Inferior parietal cortex (tissue), 1 donor: ENCODE data around the gene EIF5A.
A peak's percentile ranks its signal among the peaks of the same experiment; 100 is the strongest.

Source experiments
- DNase-seq: peaks from one replicate; pipeline ENCODE4 v3.0.0-alpha.2; 2016; ENCODE audit errors: extremely low spot score

The EIF5A gene

GRCh38 chr17:7285679-7286078, 21.7 kb upstream of the EIF5A start:
- DNase-seq, result no peak

DNA sequence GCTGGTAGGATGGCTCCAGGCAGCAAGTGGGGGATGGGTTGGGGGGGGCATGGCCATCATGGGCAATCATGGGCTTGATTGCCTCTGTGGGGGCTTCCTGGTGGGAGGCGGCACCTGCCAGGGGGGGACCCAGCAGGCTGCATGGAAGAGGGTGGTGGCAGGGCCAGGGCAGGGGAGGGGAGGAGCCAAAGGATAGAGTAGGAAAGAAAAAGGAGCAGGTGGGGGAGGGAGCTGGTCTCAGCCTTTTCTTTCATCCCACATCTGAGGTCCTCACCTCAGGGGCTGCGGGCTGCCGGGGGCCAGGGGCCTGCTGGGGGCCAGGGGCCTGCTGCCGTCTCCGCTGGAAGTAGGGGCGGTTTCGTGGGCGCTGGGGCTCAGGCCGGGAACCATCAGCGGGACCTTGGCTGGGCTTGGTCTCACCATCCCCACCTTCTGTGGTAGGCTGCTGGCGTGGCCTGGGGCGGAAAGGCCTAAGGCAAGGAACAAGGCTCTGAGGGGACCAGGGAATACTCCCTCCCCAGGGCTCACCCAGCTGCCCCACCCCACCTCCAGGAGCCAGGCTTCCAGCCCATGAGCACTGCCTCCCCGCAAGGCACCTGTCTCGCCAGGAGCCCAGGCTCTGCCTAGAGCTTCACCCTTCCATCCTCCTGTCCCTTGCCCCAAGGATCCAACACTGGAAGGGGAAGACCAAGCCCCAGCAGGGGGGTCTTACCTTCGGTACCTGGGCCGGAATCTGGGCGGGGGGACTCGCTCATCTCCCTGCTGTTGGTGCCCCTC, 18.0 kb upstream of the EIF5A start:
- no peak for DNase-seq

DNA sequence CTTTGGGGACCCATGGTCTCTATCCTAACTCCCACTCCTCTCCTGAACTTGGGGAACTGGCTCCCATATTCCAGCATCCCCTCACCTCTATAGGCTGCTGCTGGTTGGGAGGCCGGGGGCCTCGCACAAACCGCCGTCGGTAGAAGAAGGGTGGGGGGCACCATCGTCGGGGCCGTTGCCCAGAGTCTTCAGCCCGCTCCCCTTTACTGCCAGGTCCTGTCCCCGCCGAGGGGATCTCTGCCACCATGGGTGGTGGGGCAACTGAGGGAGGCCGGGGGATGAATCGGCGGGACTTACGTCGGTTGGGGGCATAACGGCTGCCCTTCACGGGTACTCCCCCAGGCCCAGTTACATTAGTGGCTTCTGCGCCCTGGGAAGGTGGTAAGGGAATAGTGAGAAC, 17.3 kb upstream of the EIF5A start:
- no peak for DNase-seq

DNA sequence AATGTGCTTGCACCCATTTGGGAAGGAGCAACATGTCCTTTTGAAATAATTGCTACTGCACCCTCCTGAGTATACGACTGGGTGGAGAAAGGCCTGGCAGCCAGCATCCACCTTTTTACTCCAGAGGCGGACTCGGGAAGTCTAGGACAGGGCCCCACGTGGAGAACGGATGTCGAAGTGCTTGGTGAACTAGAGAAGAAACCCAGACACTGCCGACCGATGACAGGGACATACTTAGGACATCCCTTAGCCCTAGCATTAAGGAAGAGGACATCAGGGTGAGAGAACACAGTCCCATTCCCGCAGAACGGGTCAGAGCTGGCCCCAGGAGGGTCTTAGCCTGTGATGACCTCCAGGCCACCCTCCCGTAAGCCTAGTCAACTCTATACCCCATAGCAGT, 16.7 kb upstream of the EIF5A start:
- DNase-seq, result no peak

GRCh38 chr17:7292194-7292593, 15.2 kb upstream of the EIF5A start:
- no peak for DNase-seq

DNA sequence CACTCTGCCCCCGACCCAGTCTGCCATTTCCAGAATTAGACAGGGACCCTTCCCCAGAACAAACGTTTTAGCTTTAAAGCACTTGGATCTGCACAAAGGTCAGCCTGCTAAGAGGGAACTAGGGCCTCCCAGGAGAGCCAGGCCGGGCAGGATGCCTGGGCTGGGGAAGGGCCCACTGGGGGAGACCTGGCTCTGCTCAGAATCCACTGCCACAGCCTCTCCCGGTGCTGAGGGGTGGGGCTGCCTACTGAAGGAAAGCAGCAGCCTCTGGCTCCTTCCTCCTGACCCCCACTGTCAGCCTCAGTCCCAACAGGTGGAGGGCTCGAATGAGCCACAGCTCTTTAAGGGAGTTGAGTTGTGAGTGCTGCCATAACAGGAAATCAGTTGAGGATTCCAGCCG, 14.7 kb upstream of the EIF5A start:
- no peak for DNase-seq

- DNase-seq, result no peak
These were observed 14.3 kb upstream of the EIF5A start for GRCh38 chr17:7293159-7293558.

DNA sequence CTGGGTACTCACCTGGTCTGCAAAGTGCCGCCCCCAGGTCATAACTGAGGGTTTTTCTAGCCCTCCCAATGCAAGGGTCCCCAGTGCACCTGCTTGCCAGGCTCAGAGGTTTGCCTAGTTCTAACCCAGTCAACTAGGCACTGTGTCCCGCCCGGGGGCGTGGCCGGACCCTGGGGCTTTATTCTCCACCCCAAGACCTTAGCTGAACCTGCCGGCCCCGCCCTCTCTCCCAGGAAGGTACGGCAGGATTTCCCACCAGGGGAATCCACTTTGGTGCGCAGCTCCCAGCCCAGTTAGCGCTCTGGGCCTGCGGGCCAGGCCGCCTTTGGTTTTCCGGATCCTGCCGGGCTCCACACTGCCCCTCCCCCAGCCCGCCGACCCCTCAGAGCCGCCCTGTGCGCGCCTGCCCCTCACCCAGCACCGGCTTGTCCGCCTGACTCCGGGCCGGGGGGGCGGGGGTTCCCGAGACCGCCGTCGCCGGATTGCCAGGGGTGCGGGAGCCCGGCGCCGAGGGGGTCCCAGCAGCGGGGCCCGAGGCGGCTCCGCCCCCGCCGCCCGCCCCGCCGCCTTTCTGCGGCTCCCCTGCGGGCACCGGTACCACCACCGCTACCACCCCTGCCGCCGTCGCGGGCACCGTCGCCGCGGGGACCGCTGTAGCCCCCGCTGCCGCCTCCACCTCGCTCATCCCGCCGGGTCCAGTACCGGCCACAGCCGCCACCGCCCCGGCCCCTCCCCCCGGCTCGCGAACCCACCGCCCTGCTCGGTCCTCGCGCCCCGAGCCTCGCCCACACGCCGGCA, 13.4 kb upstream of the EIF5A start:
- DNase-seq, result no peak

GRCh38 chr17:7294614-7295153, 12.7 kb upstream of the EIF5A start, which contains the start of gene YBX2:
Gene YBX2, minus strand, starts transcription at chr17:7294639. Its CDS starts 139 bp downstream, at chr17:7294500.
- no peak for DNase-seq

DNA sequence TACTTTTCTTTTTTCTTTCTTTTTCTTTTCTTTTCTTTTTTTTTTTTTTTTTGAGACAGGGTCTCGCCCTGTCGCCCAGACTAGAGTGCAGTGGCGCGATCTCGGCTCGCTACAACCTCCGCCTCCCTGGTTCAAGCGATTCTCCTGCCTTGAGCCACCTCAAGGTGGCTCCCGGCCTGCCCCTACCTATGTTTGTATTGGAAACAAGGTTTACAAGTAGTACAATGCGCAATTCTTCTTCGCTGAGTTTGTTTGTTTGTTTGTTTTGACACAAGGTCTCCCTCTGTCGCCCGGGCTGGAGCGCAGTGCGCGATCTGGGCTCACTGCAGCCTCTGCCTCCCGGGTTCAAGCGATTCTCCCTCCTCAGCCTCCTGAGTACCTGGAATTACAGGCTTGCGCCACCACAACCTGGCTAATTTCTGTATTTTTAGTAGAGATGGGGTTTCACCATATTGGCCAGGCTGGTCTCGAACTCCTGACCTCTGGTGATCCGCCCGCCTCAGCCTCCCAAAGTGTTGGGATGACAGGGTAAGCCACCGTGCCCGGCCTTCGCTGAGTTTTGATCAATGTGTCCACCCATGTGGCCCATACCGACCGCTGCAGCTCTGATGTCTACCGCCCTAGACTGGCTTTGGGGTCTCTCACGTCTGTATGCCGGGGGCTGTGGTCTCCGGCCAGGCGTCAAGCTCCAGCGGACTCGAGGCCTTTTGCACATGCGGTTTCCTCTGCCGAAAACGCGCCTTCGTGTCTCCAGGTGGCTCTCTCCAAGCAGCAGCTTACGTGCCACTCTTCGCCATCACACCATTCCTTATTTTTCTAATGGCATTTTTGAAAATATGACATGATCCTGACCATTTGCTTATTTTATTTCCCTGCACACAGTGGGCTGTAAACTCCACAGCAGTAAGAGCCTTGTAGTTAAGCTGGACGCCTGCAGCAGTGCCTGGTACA, 11.9 kb upstream of the EIF5A start:
- no peak for DNase-seq

DNA sequence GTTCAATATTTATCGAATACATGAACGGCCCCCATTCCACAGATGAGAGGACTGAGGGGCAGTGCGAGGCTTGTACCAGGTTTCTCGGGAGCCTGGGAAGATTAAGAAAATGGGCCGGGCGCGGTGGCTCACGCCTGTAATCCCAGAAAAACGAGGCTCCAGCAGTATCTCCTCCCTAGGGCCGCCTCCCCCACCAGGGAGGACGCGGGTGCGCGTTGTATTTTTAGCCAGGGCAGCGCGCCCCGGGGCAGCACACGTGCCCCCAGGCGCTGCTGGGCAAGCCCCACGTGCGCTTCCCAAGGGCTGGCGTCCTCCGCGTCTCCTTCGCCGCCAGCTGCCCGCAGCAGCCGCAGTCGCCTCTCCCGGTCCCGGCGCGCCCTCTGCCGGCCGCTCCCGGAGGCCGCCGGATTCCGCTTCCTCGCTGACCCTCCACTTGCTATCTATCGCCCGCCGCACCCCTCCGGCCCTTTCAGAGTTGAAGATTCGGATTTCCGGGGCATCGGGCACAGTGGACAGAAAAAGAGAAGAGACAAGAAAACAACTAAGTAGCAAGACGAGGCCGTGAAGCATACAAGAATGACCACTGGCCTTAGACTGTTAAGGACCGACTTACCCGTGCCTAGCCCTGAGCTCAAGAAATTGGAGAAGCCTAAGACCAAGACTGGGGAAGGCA, 11.1 kb upstream of the EIF5A start:
- peak; percentile 77 for DNase-seq

DNA sequence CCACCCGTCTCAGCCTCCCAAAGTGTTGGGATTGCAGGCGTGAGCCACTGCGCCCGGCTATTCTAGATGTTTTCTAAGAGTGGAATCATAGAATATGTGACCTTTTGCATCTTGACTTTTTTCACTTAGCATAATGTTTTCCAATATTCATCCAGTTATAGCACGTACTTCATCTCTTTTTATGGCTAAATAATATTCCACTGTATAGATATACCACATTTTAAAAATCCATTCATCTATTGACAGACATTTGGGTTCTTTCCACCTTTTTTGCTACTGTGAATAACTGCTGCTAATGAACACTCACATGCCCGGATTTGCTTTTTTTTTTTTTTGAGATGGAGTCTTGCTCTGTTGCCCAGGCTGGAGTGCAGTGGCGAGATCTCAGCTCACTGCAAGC, 3.2 kb upstream of the EIF5A start:
- no peak for DNase-seq

GRCh38 chr17:7307686-7308624, 527 bp downstream of the EIF5A start:
- DNase-seq, result no peak

DNA sequence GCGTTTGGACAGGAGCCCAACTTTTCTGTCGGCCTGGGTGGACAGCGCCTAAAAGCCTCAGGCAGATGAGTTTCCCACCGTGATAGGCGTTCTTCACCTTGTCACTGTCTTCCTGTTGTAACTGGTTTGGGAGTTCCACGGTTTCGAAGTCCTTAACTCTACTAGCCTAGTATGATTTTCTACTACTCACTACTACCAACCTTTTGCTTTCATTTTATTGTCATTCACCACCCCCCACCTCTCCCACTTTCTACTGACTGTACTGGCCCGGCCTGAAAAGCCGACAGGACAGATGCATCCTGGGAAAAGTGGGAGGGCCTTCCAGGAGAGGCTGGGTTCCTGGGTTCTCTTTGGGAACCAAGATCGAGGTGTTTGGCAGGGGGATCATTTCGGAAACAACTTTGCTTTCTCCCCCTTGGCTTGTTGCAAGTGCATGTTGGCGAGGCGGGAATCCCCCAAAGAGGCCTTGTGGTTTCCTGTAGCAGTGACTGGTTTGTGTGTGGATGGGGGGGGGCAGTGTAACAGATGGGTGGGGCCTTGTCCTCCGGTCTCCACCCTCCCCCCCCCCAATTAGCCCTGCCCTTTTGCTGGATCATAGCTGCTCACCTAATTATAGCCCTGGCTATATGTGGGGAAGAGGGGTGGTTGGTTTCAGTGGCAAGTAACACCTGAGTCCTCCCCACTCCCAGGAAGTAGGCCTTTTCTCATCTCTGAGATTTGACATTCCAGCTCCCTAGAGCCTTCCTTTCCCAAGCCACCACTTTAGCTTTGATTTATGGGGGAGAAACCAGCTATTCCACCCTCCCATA, 1.4 kb downstream of the EIF5A start:
- peak; percentile 36 for DNase-seq

DNA sequence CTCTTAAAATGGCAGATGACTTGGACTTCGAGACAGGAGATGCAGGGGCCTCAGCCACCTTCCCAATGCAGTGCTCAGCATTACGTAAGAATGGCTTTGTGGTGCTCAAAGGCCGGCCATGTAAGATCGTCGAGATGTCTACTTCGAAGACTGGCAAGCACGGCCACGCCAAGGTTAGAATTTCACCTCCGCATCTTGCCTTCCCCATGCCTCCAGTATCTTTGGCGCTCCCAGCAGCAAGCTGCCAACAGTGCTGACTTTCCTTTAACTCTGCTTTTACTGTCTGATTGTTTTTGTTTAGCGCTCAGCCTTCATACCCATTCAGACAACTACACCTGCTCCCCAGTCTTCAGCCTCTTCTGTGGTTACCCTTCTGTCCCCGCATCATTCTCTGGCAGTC, 2.2 kb downstream of the EIF5A start:
- no peak for DNase-seq

DNA sequence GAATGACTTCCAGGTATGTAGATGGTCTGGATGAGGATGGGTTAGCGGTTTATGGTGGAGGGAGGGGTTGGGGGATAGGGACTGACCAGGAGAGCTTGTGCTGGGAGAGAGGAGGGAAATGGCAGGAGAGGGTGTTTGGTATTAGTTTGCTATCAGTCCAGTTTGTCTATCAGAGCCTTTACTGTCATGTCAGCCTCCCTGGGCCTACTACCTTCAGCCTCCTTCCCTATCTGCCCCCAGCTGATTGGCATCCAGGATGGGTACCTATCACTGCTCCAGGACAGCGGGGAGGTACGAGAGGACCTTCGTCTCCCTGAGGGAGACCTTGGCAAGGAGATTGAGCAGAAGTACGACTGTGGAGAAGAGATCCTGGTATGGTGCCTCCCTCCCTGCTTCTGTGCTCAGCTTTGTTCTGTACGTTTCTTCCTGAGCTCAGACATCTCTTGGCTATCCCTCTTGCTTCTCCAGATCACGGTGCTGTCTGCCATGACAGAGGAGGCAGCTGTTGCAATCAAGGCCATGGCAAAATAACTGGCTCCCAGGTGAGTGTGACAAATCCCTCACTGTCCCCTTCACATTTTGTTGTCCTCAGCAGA, 3.8 kb downstream of the EIF5A start:
- no peak for DNase-seq

- no peak for DNase-seq
These were observed 5.1 kb downstream of the EIF5A start for GRCh38 chr17:7312432-7313087.
